Measurements from ENCODE around the gene EIF2A. TPM values are rescaled to one million over a fixed set of nuclear protein-coding genes. Genes with fewer than 3 reads are reported as not detected.

EIF2A gene
- total and polyA plus RNA-seq, 2 of the 13 experiments (the other 11 are each of a cell fraction or from before 2014, with no cell fraction given), result 124 to 139 TPM

DNA sequence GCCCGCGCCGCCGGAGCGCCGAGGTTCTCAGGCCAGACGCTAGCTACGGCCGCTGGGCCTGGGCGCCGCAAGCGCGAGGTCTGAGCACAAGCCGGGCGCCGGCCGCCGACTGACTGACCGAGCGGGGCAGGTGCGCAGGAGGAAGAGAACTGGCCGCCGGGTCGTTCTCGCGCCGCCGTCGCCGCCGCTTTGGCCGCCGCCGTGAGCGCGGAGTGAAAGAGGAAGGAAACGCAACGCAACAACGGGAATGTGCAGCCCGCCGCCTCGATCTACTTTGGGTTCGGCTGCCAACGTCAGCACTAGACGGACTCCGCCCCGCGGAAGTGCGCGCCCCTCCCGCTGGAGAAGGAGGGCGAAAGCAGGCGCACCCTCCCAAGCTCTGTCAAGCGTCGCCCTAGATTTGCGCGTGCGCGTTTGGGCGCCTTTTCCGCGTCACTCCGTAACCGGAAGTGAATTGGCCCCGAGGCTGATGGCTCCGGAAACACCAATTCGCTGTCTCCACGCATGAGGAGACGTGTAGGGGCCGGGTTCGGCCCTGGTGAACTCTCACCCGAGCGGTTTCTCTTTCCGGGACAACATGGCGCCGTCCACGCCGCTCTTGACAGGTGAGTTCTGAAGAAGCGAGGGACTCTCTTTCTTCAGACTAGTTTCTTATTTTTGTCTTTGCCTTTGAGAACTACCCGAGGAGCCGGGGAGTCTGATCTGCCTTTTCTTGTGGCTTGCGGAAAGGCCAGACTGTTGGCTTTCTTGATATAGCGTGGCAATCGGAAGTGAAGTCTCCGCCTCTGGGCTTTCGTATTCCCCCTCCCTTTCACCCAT is at the start of gene EIF2A, which contains the start of gene SERP1 (continued):
- no peak for TF ChIP-seq ZNF383 (CRISPR knock-in tag; IDR thresholded peaks at IDR 0.05; ENCODE audit: borderline replicate concordance)
- 0 out of 2 replicates have a peak, but pooled peaks have one; percentile 6 for TF ChIP-seq NCOA2 (CRISPR knock-in tag; IDR thresholded peaks at IDR 0.05)
- peak; percentile 74 for TF ChIP-seq MXD4 (CRISPR knock-in tag; IDR thresholded peaks at IDR 0.05)
- TF ChIP-seq SRY (CRISPR knock-in tag; IDR thresholded peaks at IDR 0.05), result peak; percentile 67; the same call in 1 of the 2 replicates
- TF ChIP-seq GFI1 (CRISPR knock-in tag; IDR thresholded peaks at IDR 0.05; ENCODE audit: borderline replicate concordance), result peak; percentile 54; the same call in 1 of the 2 replicates
- TF ChIP-seq ZNF567 (CRISPR knock-in tag; IDR thresholded peaks at IDR 0.05; ENCODE audit: borderline replicate concordance), result no peak
- peak; percentile 78 for TF ChIP-seq SKI (IDR thresholded peaks at IDR 0.05; ENCODE audit: partially characterized antibody)
- no peak for TF ChIP-seq ZNF460 (CRISPR knock-in tag; IDR thresholded peaks at IDR 0.05; ENCODE audit: borderline replicate concordance)
- peak; percentile 75; the same call in 1 of the 2 replicates for TF ChIP-seq CHCHD3 (CRISPR knock-in tag; IDR thresholded peaks at IDR 0.05)
- 0 out of 2 replicates have a peak, but pooled peaks have one; percentile 37 for TF ChIP-seq ZSCAN9 (CRISPR knock-in tag; IDR thresholded peaks at IDR 0.05; ENCODE audit: borderline replicate concordance)
- 0 out of 2 replicates have a peak, but pooled peaks have one; percentile 70 for TF ChIP-seq PHF21A (CRISPR knock-in tag; IDR thresholded peaks at IDR 0.05)
- TF ChIP-seq HHEX (CRISPR knock-in tag; IDR thresholded peaks at IDR 0.05), result no peak
- TF ChIP-seq ZNF446 (CRISPR knock-in tag; IDR thresholded peaks at IDR 0.05), result peak; percentile 53; the same call in 1 of the 2 replicates
- TF ChIP-seq ZNF607 (CRISPR knock-in tag; IDR thresholded peaks at IDR 0.05; ENCODE audit: borderline replicate concordance), result peak; percentile 94
- TF ChIP-seq ZNF883 (CRISPR knock-in tag; IDR thresholded peaks at IDR 0.05; ENCODE audit: not compliant biosample characterization), result no peak
- peak; percentile 34; the same call in 1 of the 2 replicates for TF ChIP-seq NR1H2 (CRISPR knock-in tag; IDR thresholded peaks at IDR 0.05; ENCODE audit: borderline replicate concordance, low read depth)
- TF ChIP-seq, protein P1, sequence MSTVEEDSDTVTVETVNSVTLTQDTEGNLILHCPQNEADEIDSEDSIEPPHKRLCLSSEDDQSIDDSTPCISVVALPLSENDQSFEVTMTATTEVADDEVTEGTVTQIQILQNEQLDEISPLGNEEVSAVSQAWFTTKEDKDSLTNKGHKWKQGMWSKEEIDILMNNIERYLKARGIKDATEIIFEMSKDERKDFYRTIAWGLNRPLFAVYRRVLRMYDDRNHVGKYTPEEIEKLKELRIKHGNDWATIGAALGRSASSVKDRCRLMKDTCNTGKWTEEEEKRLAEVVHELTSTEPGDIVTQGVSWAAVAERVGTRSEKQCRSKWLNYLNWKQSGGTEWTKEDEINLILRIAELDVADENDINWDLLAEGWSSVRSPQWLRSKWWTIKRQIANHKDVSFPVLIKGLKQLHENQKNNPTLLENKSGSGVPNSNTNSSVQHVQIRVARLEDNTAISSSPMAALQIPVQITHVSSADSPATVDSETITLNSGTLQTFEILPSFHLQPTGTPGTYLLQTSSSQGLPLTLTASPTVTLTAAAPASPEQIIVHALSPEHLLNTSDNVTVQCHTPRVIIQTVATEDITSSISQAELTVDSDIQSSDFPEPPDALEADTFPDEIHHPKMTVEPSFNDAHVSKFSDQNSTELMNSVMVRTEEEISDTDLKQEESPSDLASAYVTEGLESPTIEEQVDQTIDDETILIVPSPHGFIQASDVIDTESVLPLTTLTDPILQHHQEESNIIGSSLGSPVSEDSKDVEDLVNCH (CRISPR knock-in tag; IDR thresholded peaks at IDR 0.05), result no peak
- TF ChIP-seq ZSCAN21 (CRISPR knock-in tag; IDR thresholded peaks at IDR 0.05; ENCODE audit: borderline replicate concordance), result no peak
- peak; percentile 97; the same call in 2 of the 3 replicates for TF ChIP-seq MXI1 (IDR thresholded peaks at IDR 0.05; ENCODE audit: borderline replicate concordance, low read depth, low read length)
- TF ChIP-seq MAFG (CRISPR knock-in tag; IDR thresholded peaks at IDR 0.05), result no peak
- TF ChIP-seq PRPF4 (IDR thresholded peaks at IDR 0.05; ENCODE audit: low read depth, low read length, poor library complexity, severe bottlenecking), result no peak
- TF ChIP-seq HCFC1 (IDR thresholded peaks at IDR 0.05; ENCODE audit: low read depth, low read length), result peak; percentile 85
- 0 out of 2 replicates have a peak, but pooled peaks have one; percentile 29 for TF ChIP-seq ZKSCAN5 (CRISPR knock-in tag; IDR thresholded peaks at IDR 0.05)
- TF ChIP-seq MEIS1 (CRISPR knock-in tag; IDR thresholded peaks at IDR 0.05; ENCODE audit: borderline replicate concordance), result peak; percentile 65; the same call in 1 of the 2 replicates
- TF ChIP-seq, protein P2, sequence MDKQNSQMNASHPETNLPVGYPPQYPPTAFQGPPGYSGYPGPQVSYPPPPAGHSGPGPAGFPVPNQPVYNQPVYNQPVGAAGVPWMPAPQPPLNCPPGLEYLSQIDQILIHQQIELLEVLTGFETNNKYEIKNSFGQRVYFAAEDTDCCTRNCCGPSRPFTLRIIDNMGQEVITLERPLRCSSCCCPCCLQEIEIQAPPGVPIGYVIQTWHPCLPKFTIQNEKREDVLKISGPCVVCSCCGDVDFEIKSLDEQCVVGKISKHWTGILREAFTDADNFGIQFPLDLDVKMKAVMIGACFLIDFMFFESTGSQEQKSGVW (CRISPR knock-in tag; IDR thresholded peaks at IDR 0.05; ENCODE audit: borderline replicate concordance), result no peak
- TF ChIP-seq SIX1 (CRISPR knock-in tag; IDR thresholded peaks at IDR 0.05; ENCODE audit: borderline replicate concordance), result no peak
